Epithelial cell of esophagus (primary cell): ENCODE measurements around the gene EXD2.

Experiments
- DNase-seq: peaks from one replicate; pipeline ENCODE4 v3.0.0; 2010; ENCODE audit warnings: low read depth
- H3K4me3 ChIP-seq: 2 replicates; pipeline ENCODE4 v1.5.1; 2011; ENCODE audit warnings: mild to moderate bottlenecking, low read length, control low read depth
- TF ChIP-seq, protein P1 (sequence below): IDR thresholded peaks from 2 replicates; pipeline ENCODE4 v1.5.1; 2011; ENCODE audit warnings: low read depth, mild to moderate bottlenecking, low read length, control low read depth, inconsistent platforms; ENCODE audit not compliant: insufficient read depth; ENCODE audit errors: missing control alignments

Gene EXD2

DNA sequence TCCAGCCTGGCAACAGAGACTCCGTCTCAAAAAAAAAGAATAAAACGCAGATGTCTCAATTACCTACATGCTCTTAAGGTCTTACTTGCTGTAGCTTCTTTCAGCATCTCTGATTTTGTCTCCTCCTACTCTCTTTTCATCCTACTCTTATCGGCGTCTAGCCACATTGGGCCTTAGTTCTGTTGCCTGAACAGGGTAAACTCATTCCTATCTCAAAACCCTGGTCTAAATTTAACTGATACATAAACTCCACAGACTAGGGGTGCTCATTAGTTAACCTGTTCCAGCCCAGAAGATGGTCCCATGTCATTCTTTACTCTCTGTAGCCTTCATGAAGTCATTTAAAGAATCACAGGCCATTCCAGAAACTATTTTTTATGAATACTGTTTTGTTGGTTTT lies 33.6 kb downstream of the EXD2 start:
- no peak for DNase-seq
- no peak overlapping the region for H3K4me3 ChIP-seq
- TF ChIP-seq, protein P1, sequence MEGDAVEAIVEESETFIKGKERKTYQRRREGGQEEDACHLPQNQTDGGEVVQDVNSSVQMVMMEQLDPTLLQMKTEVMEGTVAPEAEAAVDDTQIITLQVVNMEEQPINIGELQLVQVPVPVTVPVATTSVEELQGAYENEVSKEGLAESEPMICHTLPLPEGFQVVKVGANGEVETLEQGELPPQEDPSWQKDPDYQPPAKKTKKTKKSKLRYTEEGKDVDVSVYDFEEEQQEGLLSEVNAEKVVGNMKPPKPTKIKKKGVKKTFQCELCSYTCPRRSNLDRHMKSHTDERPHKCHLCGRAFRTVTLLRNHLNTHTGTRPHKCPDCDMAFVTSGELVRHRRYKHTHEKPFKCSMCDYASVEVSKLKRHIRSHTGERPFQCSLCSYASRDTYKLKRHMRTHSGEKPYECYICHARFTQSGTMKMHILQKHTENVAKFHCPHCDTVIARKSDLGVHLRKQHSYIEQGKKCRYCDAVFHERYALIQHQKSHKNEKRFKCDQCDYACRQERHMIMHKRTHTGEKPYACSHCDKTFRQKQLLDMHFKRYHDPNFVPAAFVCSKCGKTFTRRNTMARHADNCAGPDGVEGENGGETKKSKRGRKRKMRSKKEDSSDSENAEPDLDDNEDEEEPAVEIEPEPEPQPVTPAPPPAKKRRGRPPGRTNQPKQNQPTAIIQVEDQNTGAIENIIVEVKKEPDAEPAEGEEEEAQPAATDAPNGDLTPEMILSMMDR = no peak

GRCh38 chr14:69226178-69226577 lies 34.9 kb downstream of the EXD2 start:
- no peak for DNase-seq
- no peak overlapping the region for H3K4me3 ChIP-seq
- TF ChIP-seq, protein P1 = no peak

- DNase-seq = peak; percentile 7
Observed at GRCh38 chr14:69226736-69227135, 35.4 kb downstream of the EXD2 start.

DNA sequence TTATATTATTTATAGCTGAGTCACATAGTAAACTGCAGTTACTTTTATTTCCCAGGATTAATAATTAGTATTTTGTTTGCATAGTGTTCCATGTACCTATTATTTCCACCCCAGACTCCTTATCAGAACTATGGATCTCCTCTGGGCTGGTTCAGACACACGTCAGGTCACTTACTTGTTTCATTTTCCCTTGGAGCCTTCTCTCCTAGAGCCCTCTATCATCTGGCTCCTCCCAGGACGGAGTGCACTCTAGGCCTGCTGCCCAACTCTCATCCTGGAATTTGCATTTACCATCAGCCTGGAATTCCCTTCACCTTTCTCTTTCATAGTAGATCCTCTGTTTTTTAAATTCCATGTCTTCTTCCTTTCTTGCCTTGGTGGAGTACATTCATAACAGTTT lies 40.2 kb downstream of the EXD2 start:
- H3K4me3 ChIP-seq = no peak overlapping the region
- TF ChIP-seq, protein P1 = no peak
- DNase-seq = no peak

More at GRCh38 chr14:69226736-69227135, 35.4 kb downstream of the EXD2 start:
- no peak overlapping the region for H3K4me3 ChIP-seq
- TF ChIP-seq, protein P1 = no peak

DNA sequence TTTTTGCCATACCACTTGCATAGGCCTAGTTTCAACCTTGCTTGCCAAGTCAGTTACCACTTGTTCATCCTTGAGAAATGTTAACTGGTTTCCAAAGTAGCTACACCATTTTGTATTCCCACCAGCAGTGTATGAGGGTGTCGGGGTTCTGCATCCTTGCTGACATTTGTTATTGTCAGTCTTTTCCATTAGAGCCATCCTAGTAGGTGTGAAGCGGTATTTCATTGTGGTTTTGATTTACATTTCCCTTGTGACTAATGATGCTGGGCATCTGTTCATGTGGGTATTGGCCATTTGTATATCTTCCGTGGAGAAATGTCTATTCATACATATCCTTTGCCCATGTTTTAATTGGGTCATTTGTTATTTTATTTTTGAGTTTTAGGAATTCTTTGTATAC lies 41.1 kb downstream of the EXD2 start:
- DNase-seq = no peak
- no peak overlapping the region for H3K4me3 ChIP-seq
- TF ChIP-seq, protein P1 = no peak

DNA sequence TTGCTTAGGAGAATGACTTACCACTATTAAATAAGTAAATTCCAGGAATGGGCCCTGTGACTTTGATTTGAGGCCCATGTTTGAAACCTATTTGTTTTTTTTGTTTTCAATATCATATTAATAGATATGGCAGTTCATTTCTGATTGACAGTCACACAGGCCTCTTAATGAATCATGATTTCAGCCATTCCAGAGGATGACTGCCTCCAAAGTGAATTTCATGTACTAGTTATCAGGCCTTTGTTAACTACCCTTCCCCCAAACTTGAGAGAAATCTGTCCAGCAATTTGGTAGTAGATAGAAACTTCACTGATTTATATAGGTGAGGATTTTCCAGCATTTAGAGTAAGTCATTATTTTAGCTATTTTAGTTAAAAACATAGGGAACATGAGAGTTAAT lies 42.8 kb downstream of the EXD2 start:
- no peak for DNase-seq
- TF ChIP-seq, protein P1 = no peak
- no peak overlapping the region for H3K4me3 ChIP-seq

GRCh38 chr14:69235708-69236107 lies 44.4 kb downstream of the EXD2 start:
- no peak overlapping the region for H3K4me3 ChIP-seq
- no peak for DNase-seq
- TF ChIP-seq, protein P1 = no peak
